ENCODE data around the gene ANKK1.

- TF ChIP-seq CTCF (conservative IDR thresholded peaks at IDR 0.05; ENCODE audit: low read depth, low read length) = no peak
- TF ChIP-seq EZH2 (IDR thresholded peaks at IDR 0.05; ENCODE audit: low read length, unreplicated experiment) = no peak
- TF ChIP-seq EZH2phosphoT487 (IDR thresholded peaks at IDR 0.05; ENCODE audit: borderline replicate concordance, low read length) = no peak
Observed at GRCh38 chr11:113408206-113408605, 20.6 kb downstream of the ANKK1 start.
